ENCODE data around the gene GJB2.
"Not testable (repeated sequence)": the region's sequence is repeated elsewhere in the genome, so short reads cannot be mapped to it uniquely, and the experiment has no call there.

The GJB2 gene

GRCh38 chr13:20165417-20166257 is 27.1 kb downstream of the GJB2 start:
- peak; percentile 21 for DNase-seq

GRCh38 chr13:20161951-20162300 is 30.8 kb downstream of the GJB2 start:
- no peak for DNase-seq

GRCh38 chr13:20161275-20161950 is 31.3 kb downstream of the GJB2 start:
- no peak for DNase-seq

GRCh38 chr13:20160306-20161274 is 32.1 kb downstream of the GJB2 start, which contains the start of gene GJA3:
Gene GJA3 (minus strand): TSS chr13:20161052. CDS start chr13:20143288, 17,764 bp downstream.
- DNase-seq, result no peak

- no peak for DNase-seq
Measured at GRCh38 chr13:20159646-20160305, 33.0 kb downstream of the GJB2 start.

- no peak for DNase-seq
Measured at GRCh38 chr13:20157151-20157796, 35.5 kb downstream of the GJB2 start.

- DNase-seq, result no peak
Measured at GRCh38 chr13:20156702-20157101, 36.0 kb downstream of the GJB2 start.

GRCh38 chr13:20153290-20153689 is 39.4 kb downstream of the GJB2 start:
- DNase-seq, result not testable (repeated sequence)

- no peak for DNase-seq
Measured at GRCh38 chr13:20151612-20152011, 41.1 kb downstream of the GJB2 start.

GRCh38 chr13:20151016-20151415 is 41.7 kb downstream of the GJB2 start:
- no peak for DNase-seq

GRCh38 chr13:20150561-20150960 is 42.2 kb downstream of the GJB2 start:
- DNase-seq, result no peak

GRCh38 chr13:20149762-20150161 is 43.0 kb downstream of the GJB2 start:
- DNase-seq, result no peak

GRCh38 chr13:20148501-20149183 is 44.1 kb downstream of the GJB2 start:
- no peak for DNase-seq

- no peak for DNase-seq
Measured at GRCh38 chr13:20146381-20146780, 46.4 kb downstream of the GJB2 start.

- no peak for DNase-seq
Measured at GRCh38 chr13:20145521-20145920, 47.2 kb downstream of the GJB2 start.

GRCh38 chr13:20144141-20144850 is 48.4 kb downstream of the GJB2 start:
- no peak for DNase-seq

- no peak for DNase-seq
Measured at GRCh38 chr13:20142927-20143480, 49.7 kb downstream of the GJB2 start.

GRCh38 chr13:20142023-20142926 is 50.5 kb downstream of the GJB2 start:
- no peak for DNase-seq

All from fibroblast of skin of right quadriceps (primary cell).